ENCODE measurements around the gene CACNA2D2. TPM values are rescaled to one million over a fixed set of nuclear protein-coding genes. Genes with fewer than 3 reads are reported as not detected.

Gene CACNA2D2
- total RNA-seq, 4 donors from 2014 or later: 0.19 to 3.6 (median 0.94) TPM

DNA sequence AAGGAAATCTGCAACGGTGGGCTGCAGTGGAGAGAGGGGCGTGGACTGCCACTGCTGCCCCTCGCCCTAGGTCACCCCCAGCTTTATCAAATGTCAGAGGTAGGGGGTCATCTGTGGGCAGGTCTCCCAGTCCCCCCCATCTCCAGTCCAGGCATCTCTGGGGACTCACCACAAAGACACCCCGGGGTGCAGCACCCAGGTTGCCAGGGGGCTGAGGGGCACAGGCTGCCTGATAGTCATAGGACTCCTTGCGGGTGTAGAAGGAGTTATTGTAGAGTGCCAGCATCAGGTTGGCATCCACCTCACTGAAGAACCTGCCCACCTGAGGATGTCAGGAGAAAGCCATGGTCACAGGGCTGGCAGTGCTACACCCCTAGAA, 137.6 kb downstream of the CACNA2D2 start:
- DNase-seq (ENCODE audit: low spot score): no peak
- TF ChIP-seq, protein P1, sequence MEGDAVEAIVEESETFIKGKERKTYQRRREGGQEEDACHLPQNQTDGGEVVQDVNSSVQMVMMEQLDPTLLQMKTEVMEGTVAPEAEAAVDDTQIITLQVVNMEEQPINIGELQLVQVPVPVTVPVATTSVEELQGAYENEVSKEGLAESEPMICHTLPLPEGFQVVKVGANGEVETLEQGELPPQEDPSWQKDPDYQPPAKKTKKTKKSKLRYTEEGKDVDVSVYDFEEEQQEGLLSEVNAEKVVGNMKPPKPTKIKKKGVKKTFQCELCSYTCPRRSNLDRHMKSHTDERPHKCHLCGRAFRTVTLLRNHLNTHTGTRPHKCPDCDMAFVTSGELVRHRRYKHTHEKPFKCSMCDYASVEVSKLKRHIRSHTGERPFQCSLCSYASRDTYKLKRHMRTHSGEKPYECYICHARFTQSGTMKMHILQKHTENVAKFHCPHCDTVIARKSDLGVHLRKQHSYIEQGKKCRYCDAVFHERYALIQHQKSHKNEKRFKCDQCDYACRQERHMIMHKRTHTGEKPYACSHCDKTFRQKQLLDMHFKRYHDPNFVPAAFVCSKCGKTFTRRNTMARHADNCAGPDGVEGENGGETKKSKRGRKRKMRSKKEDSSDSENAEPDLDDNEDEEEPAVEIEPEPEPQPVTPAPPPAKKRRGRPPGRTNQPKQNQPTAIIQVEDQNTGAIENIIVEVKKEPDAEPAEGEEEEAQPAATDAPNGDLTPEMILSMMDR (IDR thresholded peaks at IDR 0.05): no peak
- no peak for ATAC-seq (ENCODE audit: low FRiP score)

DNA sequence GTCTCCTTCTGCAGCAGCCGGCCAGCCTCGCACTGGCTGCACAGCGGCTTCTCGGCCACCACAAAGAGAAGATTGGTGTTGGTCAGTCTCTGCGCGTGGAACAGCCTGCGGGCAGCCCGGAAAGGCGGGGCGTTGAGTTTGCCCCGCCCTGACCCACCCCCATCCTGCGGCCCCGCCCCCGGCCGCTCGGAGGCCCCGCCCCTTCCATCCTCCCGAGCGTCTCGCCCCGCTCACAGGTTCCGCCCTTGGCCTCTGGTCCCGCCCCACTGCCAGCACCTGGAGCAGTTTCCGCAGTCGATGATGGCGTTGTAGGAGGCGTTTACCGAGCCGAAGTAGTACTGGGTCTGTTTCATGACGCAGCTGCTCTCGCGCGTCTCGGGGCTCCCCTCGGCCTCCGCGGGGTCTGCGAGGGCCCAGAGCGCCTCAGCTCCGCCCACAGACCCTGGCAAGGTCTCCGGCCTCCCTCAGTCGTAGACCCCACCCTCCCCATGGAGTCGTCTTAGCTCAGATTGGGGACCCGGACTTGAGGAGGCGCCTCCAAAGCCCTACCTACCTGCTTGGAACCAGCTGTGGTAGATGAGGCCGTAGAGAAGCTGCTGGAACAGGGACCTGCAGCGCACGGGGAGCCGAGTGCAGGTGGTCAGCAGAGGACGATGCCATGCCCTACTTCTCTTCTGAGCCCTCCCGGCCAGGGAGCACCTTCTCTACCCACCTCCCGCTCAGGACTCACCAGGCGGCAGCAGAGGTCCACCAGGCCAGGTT, 138.2 kb downstream of the CACNA2D2 start:
- ATAC-seq (ENCODE audit: low FRiP score): peak; percentile 86
- DNase-seq (ENCODE audit: low spot score): peak; percentile 65
- TF ChIP-seq, protein P1 (IDR thresholded peaks at IDR 0.05): no peak

DNA sequence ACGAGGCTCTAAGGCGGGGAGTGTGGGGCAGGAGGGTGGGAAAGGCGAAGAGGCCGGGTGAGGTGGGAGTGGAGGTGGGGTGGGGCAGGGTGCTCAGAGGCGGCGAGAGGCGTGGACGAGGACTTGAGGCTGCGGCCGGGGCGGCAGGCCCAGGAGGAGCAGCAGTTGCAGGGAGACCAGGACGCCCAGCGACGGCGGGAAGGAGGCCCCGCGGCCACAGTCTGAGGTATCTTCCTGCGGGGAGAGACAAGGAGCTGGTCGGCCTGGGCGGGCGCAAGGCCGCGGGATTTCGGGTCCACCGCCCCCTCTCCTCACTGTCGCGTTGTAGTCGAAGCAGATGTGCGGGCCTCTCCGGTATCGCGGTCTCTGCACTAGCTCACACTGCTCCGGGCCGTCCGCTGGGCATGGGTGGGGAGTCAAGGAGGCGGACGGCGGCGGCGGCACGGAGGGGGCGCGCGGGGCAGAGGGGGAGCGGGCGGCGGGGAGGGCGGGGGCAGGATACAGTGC, 138.8 kb downstream of the CACNA2D2 start:
- ATAC-seq (ENCODE audit: low FRiP score): peak; percentile 50
- DNase-seq (ENCODE audit: low spot score): no peak
- TF ChIP-seq, protein P1 (IDR thresholded peaks at IDR 0.05): no peak

DNA sequence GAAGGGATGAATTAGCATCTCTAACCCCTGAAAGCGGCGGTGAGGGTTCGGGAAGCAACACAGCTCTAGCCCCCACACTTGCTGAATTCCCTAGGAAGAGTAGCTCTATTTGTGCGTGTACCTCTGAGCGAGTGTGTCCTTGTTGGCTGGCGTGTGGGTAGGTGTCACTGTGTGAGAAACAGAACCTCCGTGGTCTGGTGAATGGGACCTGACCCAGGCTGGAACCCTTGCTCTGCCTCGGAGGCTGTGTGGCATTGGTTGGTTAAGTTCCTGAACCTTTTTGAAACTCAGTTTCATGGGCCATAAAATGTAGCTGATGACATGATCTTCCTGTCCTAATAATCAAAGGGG, 143.7 kb downstream of the CACNA2D2 start:
- TF ChIP-seq, protein P1 (IDR thresholded peaks at IDR 0.05): no peak
- ATAC-seq (ENCODE audit: low FRiP score) (no peak), DNase-seq (ENCODE audit: low spot score) (no peak)

DNA sequence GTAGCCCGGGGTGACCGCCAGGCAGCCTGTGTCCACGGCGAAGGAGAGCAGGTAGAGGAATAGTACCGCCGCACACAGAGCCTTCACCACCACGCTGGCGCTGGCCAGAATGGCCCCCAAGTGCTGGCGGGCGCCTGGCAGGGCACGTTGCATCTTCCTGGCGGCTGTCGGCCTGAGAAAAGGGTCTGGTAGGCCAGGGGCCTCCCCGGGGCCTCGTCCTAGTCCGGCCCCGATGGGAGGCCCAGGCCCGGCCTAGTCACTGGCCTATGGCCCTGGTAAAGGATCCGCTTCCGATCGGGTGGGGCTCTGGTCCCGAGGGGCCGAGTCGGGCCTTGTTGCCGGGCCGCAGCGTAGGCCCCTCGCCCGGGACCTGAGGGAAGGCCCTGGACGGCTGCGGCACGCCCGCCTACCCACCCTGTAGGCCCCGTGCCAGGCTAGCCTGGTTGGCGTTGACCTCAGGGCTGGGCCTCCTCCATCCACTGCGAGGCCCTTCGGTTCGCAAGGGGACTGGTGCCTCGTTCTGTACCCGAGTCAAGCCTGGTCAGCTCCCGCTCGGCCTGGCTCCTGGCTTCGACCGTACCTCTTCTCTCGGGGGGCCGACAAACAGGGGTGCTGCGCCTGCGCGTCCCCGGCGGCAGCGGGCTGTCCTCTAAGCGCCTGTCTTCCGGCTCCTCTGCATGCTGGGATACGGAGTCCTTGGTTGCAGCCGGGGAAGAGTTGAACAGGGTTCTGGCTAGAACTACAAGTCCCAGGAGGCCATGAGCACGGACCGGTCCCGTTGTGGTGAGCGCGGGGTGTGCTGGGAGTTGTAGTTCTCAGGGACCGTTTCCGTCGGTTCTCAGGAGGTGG, 144.3 kb downstream of the CACNA2D2 start, which contains the start of gene TMEM115:
TMEM115 (minus strand) TSS at position 611 of the 849 bp plus-strand sequence; CDS start at position 153, 458 bp downstream.
- ATAC-seq (ENCODE audit: low FRiP score) (peak; percentile 97), DNase-seq (ENCODE audit: low spot score) (peak; percentile 80)
- TF ChIP-seq, protein P1 (IDR thresholded peaks at IDR 0.05): no peak

DNA sequence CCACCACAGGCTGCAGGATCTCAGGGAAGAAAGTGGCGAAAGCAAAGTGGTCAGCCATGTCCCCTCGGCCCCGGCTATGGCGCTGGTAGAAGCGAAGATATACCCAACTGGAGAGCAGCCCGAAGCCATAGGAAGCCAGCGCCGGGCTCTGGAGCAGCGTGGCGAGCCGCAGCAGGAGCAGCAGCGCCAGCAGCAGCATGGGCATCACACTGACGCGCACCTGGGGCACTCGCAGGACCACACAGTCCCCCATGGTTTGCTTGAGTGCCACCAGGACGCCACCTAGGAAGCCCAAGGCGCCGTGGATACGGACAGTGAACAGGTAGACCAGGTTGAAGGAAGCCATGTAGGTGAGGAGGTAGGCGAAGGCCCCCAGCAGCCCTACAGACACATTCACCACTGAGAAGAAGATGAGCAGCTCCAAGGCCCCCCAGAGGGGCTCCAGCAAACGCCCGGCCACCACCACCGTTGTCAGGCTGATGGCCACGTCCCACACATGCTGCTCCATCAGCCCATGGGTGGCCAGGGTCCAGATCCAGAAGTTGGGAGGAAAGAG, 145.0 kb downstream of the CACNA2D2 start:
- TF ChIP-seq, protein P1 (IDR thresholded peaks at IDR 0.05): no peak
- no peak for ATAC-seq (ENCODE audit: low FRiP score)

More for the DNA sequence above, 145.0 kb downstream of the CACNA2D2 start:
- no peak for DNase-seq (ENCODE audit: low spot score)
